Liver (tissue), 3 donors: Measurements from ENCODE around the gene SORCS2.

Source experiments
- GABPA ChIP-seq, 2 donors: IDR thresholded peaks in 1 of 2; conservative IDR thresholded peaks in 1 of 2; 2 replicates each; pipeline ENCODE4 v1.6.1; 2016; ENCODE audit warnings: antibody characterized with exemption in 2 of 2, mild to moderate bottlenecking in 1 of 2, moderate library complexity in 1 of 2
- RAD21 ChIP-seq, 2 donors: IDR thresholded peaks; 2 replicates each; pipeline ENCODE4 v1.6.1; 2016; ENCODE audit warnings: antibody characterized with exemption in 2 of 2, mild to moderate bottlenecking in 2 of 2
- SP1 ChIP-seq: IDR thresholded peaks from 2 replicates; pipeline ENCODE4 v1.6.1; 2018; ENCODE audit warnings: antibody characterized with exemption, mild to moderate bottlenecking
- TAF1 ChIP-seq: conservative IDR thresholded peaks from 2 replicates; pipeline ENCODE4 v1.6.1; 2016; ENCODE audit warnings: antibody characterized with exemption, mild to moderate bottlenecking
- TF ChIP-seq, protein P1 (sequence below): fragments of 150-350 bp; IDR thresholded peaks from 2 replicates; pipeline ENCODE4 v1.5.1; 2017; ENCODE audit warnings: improper control_type of control experiment, low read depth, low read length; ENCODE audit not compliant: missing input control
- TF ChIP-seq, protein P2 (sequence below): IDR thresholded peaks from 2 replicates; pipeline ENCODE4 v1.6.1; 2016; ENCODE audit warnings: antibody characterized with exemption
- donor health status: healthy.
- donor health status: healthy.

DNA sequence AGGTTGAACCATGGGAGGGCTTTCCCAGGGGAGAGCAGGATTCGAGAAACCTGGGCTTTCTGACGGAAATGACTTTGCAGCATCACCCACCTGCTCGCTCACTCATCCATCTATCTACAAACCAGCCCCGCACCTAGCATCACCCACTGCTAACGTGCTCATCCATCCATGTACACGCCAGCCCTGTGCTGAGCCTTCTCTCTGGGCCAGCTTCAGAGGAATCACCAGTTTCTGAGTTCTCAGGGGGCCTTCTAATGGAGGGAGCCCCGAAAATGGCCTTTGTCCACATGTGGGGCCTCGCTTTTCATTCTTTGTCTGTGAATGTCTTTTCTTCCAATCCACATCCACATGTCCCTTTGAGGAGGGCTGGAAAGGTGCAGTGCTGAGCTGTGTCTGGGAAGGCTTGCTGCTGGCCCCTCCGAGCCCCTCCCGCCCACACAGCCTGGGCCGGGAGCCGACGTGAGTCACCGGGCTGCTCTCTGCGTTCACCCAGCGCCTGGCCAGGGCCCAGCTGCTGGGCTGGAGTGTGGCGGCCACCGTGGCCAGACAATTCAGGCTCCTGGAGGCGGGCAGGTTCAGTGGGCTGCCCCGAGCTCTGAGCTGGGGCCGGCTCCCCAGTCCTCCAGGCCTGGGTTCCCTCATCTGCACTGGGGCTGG, 14.7 kb downstream of the SORCS2 start:
- TF ChIP-seq, protein P1, sequence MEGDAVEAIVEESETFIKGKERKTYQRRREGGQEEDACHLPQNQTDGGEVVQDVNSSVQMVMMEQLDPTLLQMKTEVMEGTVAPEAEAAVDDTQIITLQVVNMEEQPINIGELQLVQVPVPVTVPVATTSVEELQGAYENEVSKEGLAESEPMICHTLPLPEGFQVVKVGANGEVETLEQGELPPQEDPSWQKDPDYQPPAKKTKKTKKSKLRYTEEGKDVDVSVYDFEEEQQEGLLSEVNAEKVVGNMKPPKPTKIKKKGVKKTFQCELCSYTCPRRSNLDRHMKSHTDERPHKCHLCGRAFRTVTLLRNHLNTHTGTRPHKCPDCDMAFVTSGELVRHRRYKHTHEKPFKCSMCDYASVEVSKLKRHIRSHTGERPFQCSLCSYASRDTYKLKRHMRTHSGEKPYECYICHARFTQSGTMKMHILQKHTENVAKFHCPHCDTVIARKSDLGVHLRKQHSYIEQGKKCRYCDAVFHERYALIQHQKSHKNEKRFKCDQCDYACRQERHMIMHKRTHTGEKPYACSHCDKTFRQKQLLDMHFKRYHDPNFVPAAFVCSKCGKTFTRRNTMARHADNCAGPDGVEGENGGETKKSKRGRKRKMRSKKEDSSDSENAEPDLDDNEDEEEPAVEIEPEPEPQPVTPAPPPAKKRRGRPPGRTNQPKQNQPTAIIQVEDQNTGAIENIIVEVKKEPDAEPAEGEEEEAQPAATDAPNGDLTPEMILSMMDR = no peak
- TF ChIP-seq GABPA (IDR thresholded peaks at IDR 0.05 in 1 of 2, conservative IDR thresholded peaks at IDR 0.05 in 1 of 2) (no peak), TAF1 (no peak), SP1 (no peak), RAD21 (IDR thresholded peaks at IDR 0.05) (peak in 1 of 2 donors; percentile 14)
- TF ChIP-seq, protein P2, sequence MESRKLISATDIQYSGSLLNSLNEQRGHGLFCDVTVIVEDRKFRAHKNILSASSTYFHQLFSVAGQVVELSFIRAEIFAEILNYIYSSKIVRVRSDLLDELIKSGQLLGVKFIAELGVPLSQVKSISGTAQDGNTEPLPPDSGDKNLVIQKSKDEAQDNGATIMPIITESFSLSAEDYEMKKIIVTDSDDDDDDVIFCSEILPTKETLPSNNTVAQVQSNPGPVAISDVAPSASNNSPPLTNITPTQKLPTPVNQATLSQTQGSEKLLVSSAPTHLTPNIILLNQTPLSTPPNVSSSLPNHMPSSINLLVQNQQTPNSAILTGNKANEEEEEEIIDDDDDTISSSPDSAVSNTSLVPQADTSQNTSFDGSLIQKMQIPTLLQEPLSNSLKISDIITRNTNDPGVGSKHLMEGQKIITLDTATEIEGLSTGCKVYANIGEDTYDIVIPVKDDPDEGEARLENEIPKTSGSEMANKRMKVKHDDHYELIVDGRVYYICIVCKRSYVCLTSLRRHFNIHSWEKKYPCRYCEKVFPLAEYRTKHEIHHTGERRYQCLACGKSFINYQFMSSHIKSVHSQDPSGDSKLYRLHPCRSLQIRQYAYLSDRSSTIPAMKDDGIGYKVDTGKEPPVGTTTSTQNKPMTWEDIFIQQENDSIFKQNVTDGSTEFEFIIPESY = no peak
